ENCODE results near the gene GDPD5.

DNA sequence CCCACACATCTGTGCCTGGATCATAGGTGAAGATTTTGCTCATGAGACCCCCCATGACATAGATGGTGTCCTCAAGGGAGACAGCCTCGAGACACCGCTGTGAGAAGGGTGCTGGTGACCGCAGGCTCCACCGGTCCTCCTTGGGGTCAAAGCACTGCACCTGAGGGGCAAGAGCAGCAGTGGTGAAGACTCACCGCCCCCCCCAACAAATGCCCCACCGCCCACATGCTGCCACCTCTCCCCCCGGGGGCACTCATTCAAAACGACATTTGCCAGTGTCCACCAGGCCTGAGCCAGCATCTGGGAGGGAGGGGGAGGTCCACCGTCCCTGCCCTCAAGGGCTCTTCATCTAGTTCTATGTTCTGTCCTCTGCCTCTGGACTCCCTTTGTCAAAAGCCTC is 102.0 kb downstream of the GDPD5 start:
- TF ChIP-seq, protein P1, sequence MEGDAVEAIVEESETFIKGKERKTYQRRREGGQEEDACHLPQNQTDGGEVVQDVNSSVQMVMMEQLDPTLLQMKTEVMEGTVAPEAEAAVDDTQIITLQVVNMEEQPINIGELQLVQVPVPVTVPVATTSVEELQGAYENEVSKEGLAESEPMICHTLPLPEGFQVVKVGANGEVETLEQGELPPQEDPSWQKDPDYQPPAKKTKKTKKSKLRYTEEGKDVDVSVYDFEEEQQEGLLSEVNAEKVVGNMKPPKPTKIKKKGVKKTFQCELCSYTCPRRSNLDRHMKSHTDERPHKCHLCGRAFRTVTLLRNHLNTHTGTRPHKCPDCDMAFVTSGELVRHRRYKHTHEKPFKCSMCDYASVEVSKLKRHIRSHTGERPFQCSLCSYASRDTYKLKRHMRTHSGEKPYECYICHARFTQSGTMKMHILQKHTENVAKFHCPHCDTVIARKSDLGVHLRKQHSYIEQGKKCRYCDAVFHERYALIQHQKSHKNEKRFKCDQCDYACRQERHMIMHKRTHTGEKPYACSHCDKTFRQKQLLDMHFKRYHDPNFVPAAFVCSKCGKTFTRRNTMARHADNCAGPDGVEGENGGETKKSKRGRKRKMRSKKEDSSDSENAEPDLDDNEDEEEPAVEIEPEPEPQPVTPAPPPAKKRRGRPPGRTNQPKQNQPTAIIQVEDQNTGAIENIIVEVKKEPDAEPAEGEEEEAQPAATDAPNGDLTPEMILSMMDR (IDR thresholded peaks at IDR 0.05): no peak
- no peak for TF ChIP-seq POLR2AphosphoS5 (IDR thresholded peaks at IDR 0.05)
- no peak for TF ChIP-seq POLR2A (IDR thresholded peaks at IDR 0.05)

Measured in stomach (tissue), 4 donors.